A549 (cell line): ENCODE results near the gene SFR1. TPM values are rescaled to one million over a fixed set of nuclear protein-coding genes. Genes with fewer than 3 reads are reported as not detected.

Experiments used
- ATAC-seq, 2 experiments: fragments of 200-7000 bp in 1 of 2; fragments of >200 bp in 1 of 2; cut with Nextera tagmentation in 1 of 2; cut with Tn5 transposase in 1 of 2; 3 replicates each; pipeline versions ENCODE4 v1.8.0 to v1.9.1; 2018 to 2020; ENCODE audit warnings: mild to moderate bottlenecking in 1 of 2, moderate library complexity in 1 of 2
- CTCF ChIA-PET: fragments of 300-600 bp; sonication (Branson Sonifier 250); formaldehyde crosslinking; extraction: SDS; loops from one replicate; lab custom pipeline; 2021; ENCODE audit warnings: antibody characterized with exemption, inconsistent platforms; lab: Yijun Ruan, JAX
- POLR2A ChIA-PET: fragments of 350-600 bp; formaldehyde crosslinking; extraction: SDS; loops from one replicate; lab custom pipeline; 2021; ENCODE audit warnings: antibody characterized with exemption, inconsistent platforms; lab: Yijun Ruan, JAX
- DNase-seq, 2 experiments: peaks; one replicate each; pipeline versions ENCODE4 v3.0.0 to v3.0.0-alpha.2; 2011 to 2016; ENCODE audit warnings: low read depth in 1 of 2, low spot score in 1 of 2
- FAIRE-seq: peaks from 2 replicates; lab custom pipeline; 2011; peaks lifted over from hg19 to GRCh38; lab: Jason Lieb, UNC
- H3K27ac ChIP-seq, 2 experiments: fragments of >200 bp; sonication (Bioruptor Twin); formaldehyde crosslinking; 3 replicates each; pipeline ENCODE4 v1.5.1; 2016 to 2017
- H3K4me1 ChIP-seq: fragments of >200 bp; sonication (Bioruptor Twin); formaldehyde crosslinking; 3 replicates; pipeline ENCODE4 v1.6.1; 2016
- H3K4me2 ChIP-seq: fragments of >200 bp; sonication (Bioruptor Twin); formaldehyde crosslinking; 3 replicates; pipeline ENCODE4 v1.6.1; 2016
- H3K4me3 ChIP-seq: fragments of >200 bp; sonication (Bioruptor Twin); formaldehyde crosslinking; 3 replicates; pipeline ENCODE4 v1.5.1; 2016
- H3K9me3 ChIP-seq: fragments of >200 bp; sonication (Bioruptor Twin); formaldehyde crosslinking; 3 replicates; pipeline ENCODE4 v1.6.1; 2016
- CBX8 ChIP-seq: fragments of 200-600 bp; sonication (generic); IDR thresholded peaks from 2 replicates; pipeline ENCODE4 v1.6.1; 2016
- CEBPB ChIP-seq, 2 experiments: fragments of >200 bp in 1 of 2; sonication (Bioruptor Twin) in 1 of 2; formaldehyde crosslinking in 1 of 2; IDR thresholded peaks; 2 replicates each; pipeline ENCODE4 v1.6.1; 2012 to 2016
- CHD2 ChIP-seq: fragments of 150-350 bp; IDR thresholded peaks from 2 replicates; pipeline ENCODE4 v1.6.1; 2014; ENCODE audit warnings: low read length; ENCODE audit not compliant: partially characterized antibody
- EHF ChIP-seq: fragments of 250-450 bp; sonication (Bioruptor Pico); IDR thresholded peaks from 2 replicates; pipeline ENCODE4 v1.5.0; 2020; ENCODE audit warnings: mild to moderate bottlenecking
- EP300 ChIP-seq, 2 experiments: fragments of >200 bp; sonication (Bioruptor Twin); formaldehyde crosslinking; IDR thresholded peaks; 2 replicates in 1 of 2; 3 replicates in 1 of 2; pipeline ENCODE4 v1.6.1; 2016 to 2017
- GATA3 ChIP-seq: IDR thresholded peaks from 2 replicates; pipeline ENCODE4 v1.6.1; 2012; ENCODE audit warnings: borderline replicate concordance
- HOXA7 ChIP-seq: fragments of 250-450 bp; sonication (Bioruptor Pico); IDR thresholded peaks from 2 replicates; pipeline ENCODE4 v1.5.0; 2020; ENCODE audit warnings: mild to moderate bottlenecking, moderate library complexity
- HOXB13 ChIP-seq: fragments of 250-450 bp; sonication (Bioruptor Pico); IDR thresholded peaks from 2 replicates; pipeline ENCODE4 v1.5.0; 2020; ENCODE audit warnings: low read depth, mild to moderate bottlenecking, moderate library complexity
- JUN ChIP-seq, 2 experiments: fragments of >200 bp; sonication (Bioruptor Twin); formaldehyde crosslinking; IDR thresholded peaks; 2 replicates in 1 of 2; 3 replicates in 1 of 2; pipeline ENCODE4 v1.6.1; 2016 to 2017
- JUNB ChIP-seq: fragments of >200 bp; sonication (Bioruptor Twin); formaldehyde crosslinking; IDR thresholded peaks from 2 replicates; pipeline ENCODE4 v1.6.1; 2016
- MAZ ChIP-seq: fragments of 150-350 bp; IDR thresholded peaks from 2 replicates; pipeline ENCODE4 v1.6.1; 2014; ENCODE audit warnings: antibody characterized with exemption, low read depth, low read length, borderline replicate concordance
- MYC ChIP-seq: IDR thresholded peaks from 2 replicates; pipeline ENCODE4 v1.6.1; 2012; ENCODE audit warnings: mild to moderate bottlenecking, inconsistent platforms, low read length, improper control_type of control experiment, borderline replicate concordance
- NPAS2 ChIP-seq: fragments of 250-450 bp; sonication (Bioruptor Pico); IDR thresholded peaks from 2 replicates; pipeline ENCODE4 v1.8.0; 2022; ENCODE audit warnings: mild to moderate bottlenecking, moderate library complexity, borderline replicate concordance
- NR3C1 ChIP-seq: fragments of >200 bp; sonication (Bioruptor Twin); formaldehyde crosslinking; IDR thresholded peaks from 3 replicates; pipeline ENCODE4 v1.6.1; 2017
- POLR2A ChIP-seq: IDR thresholded peaks from 2 replicates; pipeline ENCODE4 v1.6.1; 2012; ENCODE audit warnings: mild to moderate bottlenecking, low read length
- RARB ChIP-seq: fragments of 250-450 bp; sonication (Bioruptor Pico); IDR thresholded peaks from 2 replicates; pipeline ENCODE4 v1.8.0; 2021; ENCODE audit warnings: mild to moderate bottlenecking, moderate library complexity
- RCOR1 ChIP-seq: fragments of 150-350 bp; IDR thresholded peaks from 2 replicates; pipeline ENCODE4 v1.6.1; 2014; ENCODE audit warnings: antibody characterized with exemption, low read length, low read depth
- RNF2 ChIP-seq: fragments of 200-600 bp; sonication (generic); IDR thresholded peaks from 2 replicates; pipeline ENCODE4 v1.6.1; 2016; ENCODE audit warnings: low read depth, mild to moderate bottlenecking, antibody characterized with exemption, moderate library complexity, borderline replicate concordance
- TFCP2L1 ChIP-seq: fragments of 250-450 bp; sonication (Bioruptor Pico); IDR thresholded peaks from 2 replicates; pipeline ENCODE4 v1.5.0; 2021; ENCODE audit warnings: mild to moderate bottlenecking
- TP53 ChIP-seq: fragments of 250-450 bp; sonication (Bioruptor Pico); IDR thresholded peaks from 2 replicates; pipeline ENCODE4 v1.5.0; 2021; ENCODE audit warnings: mild to moderate bottlenecking, moderate library complexity
- USF2 ChIP-seq: fragments of 450-650 bp; IDR thresholded peaks from 2 replicates; pipeline ENCODE4 v1.6.1; 2014; ENCODE audit warnings: antibody characterized with exemption
- ZSCAN20 ChIP-seq: fragments of 250-450 bp; sonication (Bioruptor Pico); IDR thresholded peaks from 2 replicates; pipeline ENCODE4 v1.8.0; 2022; ENCODE audit warnings: mild to moderate bottlenecking, moderate library complexity
- WGBS: methylation state at CpG from one replicate; pipeline ENCODE4 v1.1.6; 2017; ENCODE audit errors: missing lambda C conversion rate; 5-methylcytosine and 5-hydroxymethylcytosine counted together
- polyA plus RNA-seq, 4 experiments: library from polyadenylated mRNA; depleted of rRNA in 3 of 4; stranded (reverse); fragments of >200 nt; fragmentation: RNase III in 1 of 4; extraction: RNeasy Plus Mini Kit Qiagen cat#74134 plus additional on column Dnase treatment in 1 of 4; gene quantifications; 2 replicates in 3 of 4; 3 replicates in 1 of 4; pipeline ENCODE4 v1.2.3, GENCODE V29; 2011 to 2017
- TF ChIP-seq, protein P1 (sequence below): IDR thresholded peaks from 2 replicates; pipeline ENCODE4 v1.6.1; 2012
- TF ChIP-seq, protein P2 (sequence below): IDR thresholded peaks from 2 replicates; pipeline ENCODE4 v1.6.1; 2012
- TF ChIP-seq, protein P3 (sequence below): fragments of 200-600 bp; sonication (generic); IDR thresholded peaks from 2 replicates; pipeline ENCODE4 v1.6.1; 2016; ENCODE audit warnings: antibody characterized with exemption, mild to moderate bottlenecking, moderate library complexity
- TF ChIP-seq, protein P4 (sequence below): fragments of >200 bp; sonication (Bioruptor Twin); formaldehyde crosslinking; IDR thresholded peaks from 3 replicates; pipeline ENCODE4 v1.6.1; 2016

SFR1 gene
- polyA plus RNA-seq, 2 of the 4 experiments (the other 2 are of a cell fraction): 16.2 to 17.6 TPM

- POLR2A ChIA-PET: no interaction called here
- no peak for DNase-seq
- Histone ChIP-seq H3K9me3 (peaks cover 17% of the 10 kb centered on the region), H3K4me3 (no peak overlapping the region), H3K4me2 (no peak overlapping the region)
- TF ChIP-seq JUN (IDR thresholded peaks at IDR 0.05): no peak
- TF ChIP-seq EHF (CRISPR knock-in tag): no peak
- no peak for TF ChIP-seq USF2
- TF ChIP-seq CHD2: no peak
- TF ChIP-seq GATA3: no peak
- TF ChIP-seq, protein P1, sequence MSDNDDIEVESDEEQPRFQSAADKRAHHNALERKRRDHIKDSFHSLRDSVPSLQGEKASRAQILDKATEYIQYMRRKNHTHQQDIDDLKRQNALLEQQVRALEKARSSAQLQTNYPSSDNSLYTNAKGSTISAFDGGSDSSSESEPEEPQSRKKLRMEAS: no peak
- no peak for TF ChIP-seq EP300 (IDR thresholded peaks at IDR 0.05)
- TF ChIP-seq TP53 (CRISPR knock-in tag): no peak
- TF ChIP-seq JUNB: no peak
- no peak for TF ChIP-seq NPAS2 (CRISPR knock-in tag)
- TF ChIP-seq CEBPB (IDR thresholded peaks at IDR 0.05): no peak
- TF ChIP-seq, protein P2, sequence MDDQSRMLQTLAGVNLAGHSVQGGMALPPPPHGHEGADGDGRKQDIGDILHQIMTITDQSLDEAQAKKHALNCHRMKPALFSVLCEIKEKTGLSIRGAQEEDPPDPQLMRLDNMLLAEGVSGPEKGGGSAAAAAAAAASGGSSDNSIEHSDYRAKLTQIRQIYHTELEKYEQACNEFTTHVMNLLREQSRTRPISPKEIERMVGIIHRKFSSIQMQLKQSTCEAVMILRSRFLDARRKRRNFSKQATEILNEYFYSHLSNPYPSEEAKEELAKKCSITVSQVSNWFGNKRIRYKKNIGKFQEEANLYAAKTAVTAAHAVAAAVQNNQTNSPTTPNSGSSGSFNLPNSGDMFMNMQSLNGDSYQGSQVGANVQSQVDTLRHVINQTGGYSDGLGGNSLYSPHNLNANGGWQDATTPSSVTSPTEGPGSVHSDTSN: no peak
- no peak for TF ChIP-seq HOXA7 (CRISPR knock-in tag)
- no peak for TF ChIP-seq RNF2
- no peak for TF ChIP-seq TFCP2L1
- TF ChIP-seq RCOR1: no peak
- no peak for TF ChIP-seq CBX8
- TF ChIP-seq, all 56 proteins: peak for 0
- 89% methylated on average over 3 of the region's 3 CpGs for WGBS
- H3K4me1 ChIP-seq: peaks cover 8% of the 10 kb centered on the region; the same call in 2 of the 3 replicates
- FAIRE-seq (no peak), ATAC-seq (no peak)
- CTCF ChIA-PET: interaction anchor here (1.1 to 1.3 kb wide), 3 partner anchors 12 to 205 kb away, joined by 3 to 10 read pairs (median 5); partner anchors contain the start of gene SFR1
- no peak overlapping the region for H3K27ac ChIP-seq
Measured at GRCh38 chr10:104089621-104090020, 32.4 kb upstream of the SFR1 start.

DNA sequence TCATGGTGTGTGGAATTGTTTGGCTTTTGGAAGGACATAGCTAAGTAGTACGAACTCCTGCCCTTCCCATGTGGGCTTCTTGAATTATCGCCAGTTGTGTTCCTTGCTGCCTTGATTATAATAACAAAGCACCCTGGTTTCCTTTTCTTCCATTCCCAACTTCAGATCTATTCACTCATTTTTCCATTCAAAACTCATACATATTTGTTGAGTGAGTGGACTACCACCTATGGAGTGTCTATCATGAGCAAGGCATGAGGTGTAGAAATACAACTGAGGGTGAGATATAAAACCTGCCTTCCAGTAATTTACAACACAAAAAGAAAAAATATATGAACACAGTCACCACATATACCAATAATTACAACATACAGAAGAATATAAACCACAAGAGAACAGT lies 31.4 kb upstream of the SFR1 start:
- Histone ChIP-seq H3K4me1 (peaks cover under 1% of the 10 kb centered on the region; the same call in 1 of the 3 replicates), H3K4me3 (no peak overlapping the region), H3K4me2 (no peak overlapping the region), H3K9me3 (peaks cover 17% of the 10 kb centered on the region)
- 82% methylated on average over 2 of the region's 2 CpGs for WGBS
- DNase-seq: no peak
- ATAC-seq: no peak
- CTCF ChIA-PET: interaction anchor here (1.1 to 2.7 kb wide), 4 partner anchors 10 to 206 kb away, joined by 3 to 15 read pairs (median 4); partner anchors contain the start of gene SFR1
- TF ChIP-seq HOXB13 (CRISPR knock-in tag): no peak
- TF ChIP-seq POLR2A: no peak
- no peak for TF ChIP-seq NR3C1
- no peak for TF ChIP-seq TFCP2L1
- TF ChIP-seq ZSCAN20 (CRISPR knock-in tag): no peak
- no peak for TF ChIP-seq MYC
- TF ChIP-seq MAZ: no peak
- TF ChIP-seq, protein P3, sequence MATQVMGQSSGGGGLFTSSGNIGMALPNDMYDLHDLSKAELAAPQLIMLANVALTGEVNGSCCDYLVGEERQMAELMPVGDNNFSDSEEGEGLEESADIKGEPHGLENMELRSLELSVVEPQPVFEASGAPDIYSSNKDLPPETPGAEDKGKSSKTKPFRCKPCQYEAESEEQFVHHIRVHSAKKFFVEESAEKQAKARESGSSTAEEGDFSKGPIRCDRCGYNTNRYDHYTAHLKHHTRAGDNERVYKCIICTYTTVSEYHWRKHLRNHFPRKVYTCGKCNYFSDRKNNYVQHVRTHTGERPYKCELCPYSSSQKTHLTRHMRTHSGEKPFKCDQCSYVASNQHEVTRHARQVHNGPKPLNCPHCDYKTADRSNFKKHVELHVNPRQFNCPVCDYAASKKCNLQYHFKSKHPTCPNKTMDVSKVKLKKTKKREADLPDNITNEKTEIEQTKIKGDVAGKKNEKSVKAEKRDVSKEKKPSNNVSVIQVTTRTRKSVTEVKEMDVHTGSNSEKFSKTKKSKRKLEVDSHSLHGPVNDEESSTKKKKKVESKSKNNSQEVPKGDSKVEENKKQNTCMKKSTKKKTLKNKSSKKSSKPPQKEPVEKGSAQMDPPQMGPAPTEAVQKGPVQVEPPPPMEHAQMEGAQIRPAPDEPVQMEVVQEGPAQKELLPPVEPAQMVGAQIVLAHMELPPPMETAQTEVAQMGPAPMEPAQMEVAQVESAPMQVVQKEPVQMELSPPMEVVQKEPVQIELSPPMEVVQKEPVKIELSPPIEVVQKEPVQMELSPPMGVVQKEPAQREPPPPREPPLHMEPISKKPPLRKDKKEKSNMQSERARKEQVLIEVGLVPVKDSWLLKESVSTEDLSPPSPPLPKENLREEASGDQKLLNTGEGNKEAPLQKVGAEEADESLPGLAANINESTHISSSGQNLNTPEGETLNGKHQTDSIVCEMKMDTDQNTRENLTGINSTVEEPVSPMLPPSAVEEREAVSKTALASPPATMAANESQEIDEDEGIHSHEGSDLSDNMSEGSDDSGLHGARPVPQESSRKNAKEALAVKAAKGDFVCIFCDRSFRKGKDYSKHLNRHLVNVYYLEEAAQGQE: no peak
- no peak for TF ChIP-seq TP53 (CRISPR knock-in tag)
- TF ChIP-seq, protein P4, sequence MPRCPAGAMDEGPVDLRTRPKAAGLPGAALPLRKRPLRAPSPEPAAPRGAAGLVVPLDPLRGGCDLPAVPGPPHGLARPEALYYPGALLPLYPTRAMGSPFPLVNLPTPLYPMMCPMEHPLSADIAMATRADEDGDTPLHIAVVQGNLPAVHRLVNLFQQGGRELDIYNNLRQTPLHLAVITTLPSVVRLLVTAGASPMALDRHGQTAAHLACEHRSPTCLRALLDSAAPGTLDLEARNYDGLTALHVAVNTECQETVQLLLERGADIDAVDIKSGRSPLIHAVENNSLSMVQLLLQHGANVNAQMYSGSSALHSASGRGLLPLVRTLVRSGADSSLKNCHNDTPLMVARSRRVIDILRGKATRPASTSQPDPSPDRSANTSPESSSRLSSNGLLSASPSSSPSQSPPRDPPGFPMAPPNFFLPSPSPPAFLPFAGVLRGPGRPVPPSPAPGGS: no peak
- TF ChIP-seq RCOR1: no peak
- no peak for TF ChIP-seq JUN (IDR thresholded peaks at IDR 0.05)
- no peak for TF ChIP-seq JUNB
- TF ChIP-seq RARB: no peak
- TF ChIP-seq, all 56 proteins: peak for 0
- FAIRE-seq: no peak
- POLR2A ChIA-PET: no interaction called here
- H3K27ac ChIP-seq: no peak overlapping the region
